Measurements from ENCODE around the gene ITPR1.

Gene ITPR1

GRCh38 chr3:4564928-4565586, 71.9 kb downstream of the ITPR1 start:
- DNase-seq (ENCODE audit: extremely low read depth in 1 of 2, low read depth in 1 of 2): no peak

- no peak for DNase-seq (ENCODE audit: extremely low read depth in 1 of 2, low read depth in 1 of 2)
Measured at GRCh38 chr3:4565809-4566501, 72.8 kb downstream of the ITPR1 start.

- DNase-seq (ENCODE audit: extremely low read depth in 1 of 2, low read depth in 1 of 2): no peak
Measured at GRCh38 chr3:4568841-4569240, 75.7 kb downstream of the ITPR1 start.

GRCh38 chr3:4570840-4571621, 77.9 kb downstream of the ITPR1 start:
- no peak for DNase-seq (ENCODE audit: extremely low read depth in 1 of 2, low read depth in 1 of 2)

GRCh38 chr3:4571690-4572334, 78.7 kb downstream of the ITPR1 start:
- no peak for DNase-seq (ENCODE audit: extremely low read depth in 1 of 2, low read depth in 1 of 2)

GRCh38 chr3:4573153-4573552, 80.0 kb downstream of the ITPR1 start:
- no peak for DNase-seq (ENCODE audit: extremely low read depth in 1 of 2, low read depth in 1 of 2)

- DNase-seq (ENCODE audit: extremely low read depth in 1 of 2, low read depth in 1 of 2): no peak
Measured at GRCh38 chr3:4574426-4574965, 81.3 kb downstream of the ITPR1 start.

- DNase-seq (ENCODE audit: extremely low read depth in 1 of 2, low read depth in 1 of 2): no peak
Measured at GRCh38 chr3:4575381-4575780, 82.2 kb downstream of the ITPR1 start.

- DNase-seq (ENCODE audit: extremely low read depth in 1 of 2, low read depth in 1 of 2): no peak
Measured at GRCh38 chr3:4577721-4578120, 84.6 kb downstream of the ITPR1 start.

- DNase-seq (ENCODE audit: extremely low read depth in 1 of 2, low read depth in 1 of 2): no peak
Measured at GRCh38 chr3:4580346-4581123, 87.4 kb downstream of the ITPR1 start.

GRCh38 chr3:4581124-4581424, 87.9 kb downstream of the ITPR1 start:
- DNase-seq (ENCODE audit: extremely low read depth in 1 of 2, low read depth in 1 of 2): no peak

GRCh38 chr3:4581498-4581897, 88.3 kb downstream of the ITPR1 start:
- no peak for DNase-seq (ENCODE audit: extremely low read depth in 1 of 2, low read depth in 1 of 2)

GRCh38 chr3:4581920-4582611, 88.9 kb downstream of the ITPR1 start:
- no peak for DNase-seq (ENCODE audit: extremely low read depth in 1 of 2, low read depth in 1 of 2)

GRCh38 chr3:4582624-4583023, 89.5 kb downstream of the ITPR1 start:
- DNase-seq (ENCODE audit: extremely low read depth in 1 of 2, low read depth in 1 of 2): no peak

GRCh38 chr3:4583416-4583815, 90.3 kb downstream of the ITPR1 start:
- DNase-seq (ENCODE audit: extremely low read depth in 1 of 2, low read depth in 1 of 2): no peak

- DNase-seq (ENCODE audit: extremely low read depth in 1 of 2, low read depth in 1 of 2): no peak
Measured at GRCh38 chr3:4584456-4585249, 91.5 kb downstream of the ITPR1 start.

GRCh38 chr3:4586381-4586780, 93.2 kb downstream of the ITPR1 start:
- no peak for DNase-seq (ENCODE audit: extremely low read depth in 1 of 2, low read depth in 1 of 2)

GRCh38 chr3:4587061-4587837, 94.1 kb downstream of the ITPR1 start:
- DNase-seq (ENCODE audit: extremely low read depth in 1 of 2, low read depth in 1 of 2): peak in 1 of 2 donors; percentile 45

- no peak for DNase-seq (ENCODE audit: extremely low read depth in 1 of 2, low read depth in 1 of 2)
Measured at GRCh38 chr3:4587838-4588105, 94.6 kb downstream of the ITPR1 start.
